ENCODE data around the gene FBXL20. TPM values are rescaled to one million over a fixed set of nuclear protein-coding genes. Genes with fewer than 3 reads are reported as not detected.

Gene FBXL20
- total RNA-seq, 1 experiment from 2014 or later = 6.8 TPM

GRCh38 chr17:39227364-39227919 lies 174.0 kb downstream of the FBXL20 start:
- Histone ChIP-seq H3K4me1 (ENCODE audit: insufficient read depth, low read length, poor library complexity, severe bottlenecking) (peaks cover 19% of the 10 kb centered on the region), H3K9me3 (ENCODE audit: low read depth, low read length, poor library complexity, severe bottlenecking) (no peaks in the 10 kb centered on the region), H3K36me3 (ENCODE audit: insufficient read depth, low read length, poor library complexity, severe bottlenecking) (no peaks in the 10 kb centered on the region), H3K27ac (ENCODE audit: low read depth, low read length, poor library complexity, severe bottlenecking) (no peak overlapping the region), H3K27me3 (replicated peaks; ENCODE audit: insufficient read depth, low read depth, low read length, poor library complexity) (peaks cover 3% of the 10 kb centered on the region), H3K4me3 (ENCODE audit: low read depth, low read length, poor library complexity, severe bottlenecking) (no peak overlapping the region)
- ChIA-PET CTCF (no interaction called here), POLR2A (ENCODE audit: low non-redundant PET) (no interaction called here)
- TF ChIP-seq CTCF (conservative IDR thresholded peaks at IDR 0.05; ENCODE audit: low read depth, low read length) = no peak
- no peak for TF ChIP-seq EZH2 (IDR thresholded peaks at IDR 0.05; ENCODE audit: borderline replicate concordance, low read depth, low read length, poor library complexity, severe bottlenecking)
- no TSS peak for BruUV-seq (replicated peaks)
- no peak for DNase-seq (ENCODE audit: low spot score)
- intact Hi-C loops (cut with micrococcal nuclease; ENCODE audit: unreplicated experiment) = no loop called here

GRCh38 chr17:39225959-39226683 lies 175.3 kb downstream of the FBXL20 start:
- CTCF ChIA-PET = interaction anchor here (0.6 to 0.9 kb wide), 2 partner anchors 10 to 51 kb away, joined by 3 to 6 read pairs; no protein-coding TSS in a partner anchor
- Histone ChIP-seq H3K27ac (ENCODE audit: low read depth, low read length, poor library complexity, severe bottlenecking) (no peak overlapping the region), H3K9me3 (ENCODE audit: low read depth, low read length, poor library complexity, severe bottlenecking) (no peaks in the 10 kb centered on the region), H3K36me3 (ENCODE audit: insufficient read depth, low read length, poor library complexity, severe bottlenecking) (no peaks in the 10 kb centered on the region), H3K4me1 (ENCODE audit: insufficient read depth, low read length, poor library complexity, severe bottlenecking) (peaks cover 10% of the 10 kb centered on the region), H3K27me3 (replicated peaks; ENCODE audit: insufficient read depth, low read depth, low read length, poor library complexity) (peaks cover 3% of the 10 kb centered on the region), H3K4me3 (ENCODE audit: low read depth, low read length, poor library complexity, severe bottlenecking) (peak overlapping the region; percentile 46)
- TF ChIP-seq EZH2 (IDR thresholded peaks at IDR 0.05; ENCODE audit: borderline replicate concordance, low read depth, low read length, poor library complexity, severe bottlenecking) (no peak), CTCF (conservative IDR thresholded peaks at IDR 0.05; ENCODE audit: low read depth, low read length) (no peak)
- POLR2A ChIA-PET (ENCODE audit: low non-redundant PET) = no interaction called here
- DNase-seq (ENCODE audit: low spot score) = peak; percentile 90
- intact Hi-C loops (cut with micrococcal nuclease; ENCODE audit: unreplicated experiment) = no loop called here
- no TSS peak for BruUV-seq (replicated peaks)

GRCh38 chr17:39225308-39225958 lies 176.0 kb downstream of the FBXL20 start, which contains the start of gene STAC2:
TSS of gene STAC2 (minus strand) at chr17:39225945. CDS start at chr17:39225502, 443 bp downstream.
- no peaks in the 10 kb centered on the region for H3K9me3 ChIP-seq (ENCODE audit: low read depth, low read length, poor library complexity, severe bottlenecking)
- H3K4me3 ChIP-seq (ENCODE audit: low read depth, low read length, poor library complexity, severe bottlenecking) = peak within 1 kb of the TSS; percentile 46
- no peak within 1 kb of the TSS for H3K27ac ChIP-seq (ENCODE audit: low read depth, low read length, poor library complexity, severe bottlenecking)
- CTCF ChIA-PET = interaction anchor here (0.6 to 0.9 kb wide), 2 partner anchors 11 to 51 kb away, joined by 3 to 6 read pairs; no protein-coding TSS in a partner anchor
- no peak for DNase-seq (ENCODE audit: low spot score)
- TF ChIP-seq CTCF (conservative IDR thresholded peaks at IDR 0.05; ENCODE audit: low read depth, low read length) = no peak
- no peak for TF ChIP-seq EZH2 (IDR thresholded peaks at IDR 0.05; ENCODE audit: borderline replicate concordance, low read depth, low read length, poor library complexity, severe bottlenecking)
- H3K4me1 ChIP-seq (ENCODE audit: insufficient read depth, low read length, poor library complexity, severe bottlenecking) = peaks cover 4% of the 10 kb centered on the region
- intact Hi-C loops (cut with micrococcal nuclease; ENCODE audit: unreplicated experiment) = no loop called here
- POLR2A ChIA-PET (ENCODE audit: low non-redundant PET) = no interaction called here
- H3K27me3 ChIP-seq (replicated peaks; ENCODE audit: insufficient read depth, low read depth, low read length, poor library complexity) = peaks cover 3% of the 10 kb centered on the region
- H3K36me3 ChIP-seq (ENCODE audit: insufficient read depth, low read length, poor library complexity, severe bottlenecking) = no peaks in the 10 kb centered on the region
- BruUV-seq (replicated peaks) = no TSS peak

Data from A673 (cell line).